NOMO-1 treated with DMSO at 0.1 percent for 48 hours (cell line): ENCODE measurements around the gene RFX3.

Source experiments
- DNase-seq: peaks from one replicate; lab custom pipeline; 2025; ENCODE audit not compliant: unreplicated experiment; lab: John Stamatoyannopoulos, UW

The RFX3 gene

DNA sequence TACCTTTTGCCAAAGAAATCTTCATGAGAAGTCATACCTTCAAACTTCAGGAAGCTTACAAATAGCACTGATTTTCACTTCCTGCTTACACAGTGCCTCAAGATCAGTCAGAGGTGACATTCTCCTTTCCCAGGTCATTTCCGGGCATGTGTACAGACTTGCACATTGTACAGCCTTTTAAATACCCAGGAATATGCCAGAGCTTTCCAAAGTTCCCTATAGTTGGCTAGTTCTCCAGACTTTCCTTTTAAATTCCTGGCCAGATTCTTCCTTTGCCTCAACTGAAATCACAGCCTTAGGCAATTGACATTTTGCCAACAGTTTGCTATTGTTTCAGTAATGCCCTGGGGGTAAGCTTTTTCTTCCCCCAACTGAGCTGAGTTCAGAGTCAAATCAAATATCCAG lies 47.2 kb downstream of the RFX3 start:
- DNase-seq, result no peak

GRCh38 chr9:3477236-3477834 lies 48.5 kb downstream of the RFX3 start:
- no peak for DNase-seq

GRCh38 chr9:3475300-3476020 lies 50.3 kb downstream of the RFX3 start:
- no peak for DNase-seq

GRCh38 chr9:3474821-3475220 lies 51.0 kb downstream of the RFX3 start:
- DNase-seq, result no peak

- peak; percentile 13 for DNase-seq
Measured at GRCh38 chr9:3473405-3473804, 52.4 kb downstream of the RFX3 start.

GRCh38 chr9:3471883-3472282 lies 53.9 kb downstream of the RFX3 start:
- DNase-seq, result no peak

- DNase-seq, result no peak
Measured at GRCh38 chr9:3468421-3469205, 57.2 kb downstream of the RFX3 start.

DNA sequence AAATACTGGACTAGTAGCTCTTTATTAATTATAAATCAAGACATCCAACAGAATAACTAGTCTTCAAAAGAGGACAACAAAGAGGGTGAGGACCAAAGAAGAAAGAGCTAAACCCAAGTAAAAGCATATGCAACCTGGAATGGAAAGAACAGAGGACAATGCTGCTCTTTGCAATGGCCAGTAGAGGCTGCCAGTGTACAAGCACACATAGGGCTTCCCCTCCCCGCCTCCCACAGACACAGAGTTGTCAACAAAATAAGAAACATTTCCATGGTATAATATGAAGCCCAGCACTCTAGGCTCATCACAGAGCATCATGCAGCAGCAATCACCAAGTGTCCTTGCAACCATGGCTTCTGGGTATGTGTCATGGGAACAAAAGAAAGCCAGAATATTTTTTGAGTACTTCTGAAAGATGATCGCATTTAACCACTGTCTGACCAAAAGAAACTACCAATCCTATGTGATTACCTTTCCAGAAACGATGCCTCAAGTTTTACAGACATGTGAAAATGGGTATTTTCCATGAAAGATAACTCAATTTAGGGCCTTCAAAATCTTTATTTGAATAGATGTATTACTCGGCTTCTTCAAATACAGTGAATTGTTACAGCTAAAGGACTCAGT lies 58.1 kb downstream of the RFX3 start:
- DNase-seq, result peak; percentile 26

GRCh38 chr9:3464033-3464638 lies 61.7 kb downstream of the RFX3 start:
- DNase-seq, result no peak

DNA sequence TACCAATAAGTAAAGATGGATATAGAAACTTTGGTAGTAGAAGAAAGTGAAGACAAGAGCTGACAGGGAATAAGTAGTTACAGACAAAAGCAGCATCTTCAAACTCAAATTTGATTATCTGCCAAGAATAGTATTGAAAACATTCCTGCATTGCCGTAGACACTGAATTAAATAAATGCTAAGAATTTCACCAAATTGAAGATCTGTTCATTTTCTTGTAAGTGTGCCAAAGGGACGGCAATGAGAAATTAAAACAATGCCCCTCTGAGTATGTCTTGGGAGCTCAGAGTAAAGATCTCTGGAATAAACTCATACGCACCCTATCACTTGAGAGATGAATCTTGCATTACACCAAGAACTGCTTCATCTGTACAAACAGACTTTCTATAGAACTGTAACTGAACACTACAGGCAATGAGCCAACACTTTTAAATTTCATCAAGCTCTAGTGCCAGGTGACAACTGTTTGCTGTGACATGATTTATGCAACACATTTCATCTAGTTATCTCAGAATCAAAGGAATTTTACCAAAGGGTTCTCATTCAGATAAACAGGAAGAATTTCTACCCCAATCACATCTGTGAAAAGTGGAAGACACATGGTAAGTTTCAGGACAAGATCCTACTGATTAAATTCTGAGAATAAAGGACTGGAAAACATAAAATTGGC lies 66.9 kb downstream of the RFX3 start:
- DNase-seq, result no peak

DNA sequence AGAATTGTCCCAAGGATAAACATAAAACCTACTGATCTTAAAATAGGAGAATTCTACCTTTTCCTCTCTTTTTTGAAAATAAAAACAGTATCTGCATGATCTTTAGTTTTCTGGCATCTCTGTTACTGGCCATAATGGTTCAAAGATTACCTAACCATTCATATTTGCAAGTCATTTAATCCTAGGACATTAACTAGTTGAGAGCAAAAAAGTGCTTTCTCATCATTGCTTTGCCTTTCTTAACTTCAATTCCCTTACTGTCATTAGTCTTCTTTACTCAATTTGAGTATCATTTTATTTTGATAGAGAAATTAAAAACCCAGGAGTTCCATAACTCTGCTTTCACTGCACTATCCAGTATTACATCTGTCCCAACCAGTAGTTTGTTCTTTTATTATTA lies 68.6 kb downstream of the RFX3 start:
- DNase-seq, result no peak

- no peak for DNase-seq
Measured at GRCh38 chr9:3455717-3456116, 70.1 kb downstream of the RFX3 start.

- DNase-seq, result no peak
Measured at GRCh38 chr9:3455094-3455493, 70.7 kb downstream of the RFX3 start.

GRCh38 chr9:3451956-3452355 lies 73.8 kb downstream of the RFX3 start:
- DNase-seq, result no peak

- no peak for DNase-seq
Measured at GRCh38 chr9:3447788-3448187, 78.0 kb downstream of the RFX3 start.

DNA sequence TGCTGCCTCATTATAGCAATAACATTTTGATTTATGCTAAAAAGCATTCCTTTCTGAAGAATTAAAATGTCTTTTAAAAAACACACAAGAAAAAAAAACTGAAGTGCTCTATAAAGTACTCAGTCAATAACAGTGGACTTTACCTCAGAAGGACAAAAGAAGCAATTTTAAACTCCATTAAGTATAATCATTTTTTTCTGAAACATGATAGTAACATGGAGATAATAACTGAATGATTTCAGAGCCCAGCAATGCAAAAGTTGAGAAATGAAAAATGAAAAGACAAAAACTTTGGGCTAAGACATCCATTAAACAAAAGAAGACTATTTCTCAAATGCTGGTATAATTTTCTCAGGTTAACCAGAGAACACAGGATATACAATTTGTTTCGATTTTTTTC lies 78.7 kb downstream of the RFX3 start:
- DNase-seq, result no peak

- no peak for DNase-seq
Measured at GRCh38 chr9:3446313-3446712, 79.5 kb downstream of the RFX3 start.

DNA sequence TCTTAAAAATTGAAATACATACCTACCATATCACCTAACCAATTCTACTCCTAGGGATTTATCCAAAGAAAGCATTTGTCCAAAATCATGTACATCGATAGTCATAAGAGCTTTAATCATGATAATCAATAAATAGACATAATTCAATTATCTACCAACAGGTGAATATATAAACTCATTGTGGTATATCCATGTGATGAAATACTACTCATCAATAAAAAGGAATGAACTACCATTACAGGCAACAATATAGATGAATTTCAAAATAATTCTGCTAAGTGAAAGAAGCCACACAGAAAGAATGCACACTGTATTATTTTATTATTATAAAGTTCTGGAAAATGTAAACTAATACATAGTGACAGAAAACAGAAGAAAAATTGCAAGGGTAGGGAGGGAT lies 81.8 kb downstream of the RFX3 start:
- no peak for DNase-seq

- DNase-seq, result peak; percentile 32
Measured at GRCh38 chr9:3441197-3441816, 84.5 kb downstream of the RFX3 start.
